ENCODE data around the gene RBMY1B.
"Not testable (repeated sequence)": the region's sequence is repeated elsewhere in the genome, so short reads cannot be mapped to it uniquely, and the experiment has no call there.

The RBMY1B gene

GRCh38 chrY:21511038-21511437 is at the start of gene RBMY1B:
TSS of gene RBMY1B (plus strand) at chrY:21511338. CDS start at chrY:21513351, 2,013 bp downstream.
- FAIRE-seq, result not testable (repeated sequence)

- not testable (repeated sequence) for FAIRE-seq
Measured at GRCh38 chrY:21462915-21463314, 48.2 kb upstream of the RBMY1B start.

- no peak for FAIRE-seq
Measured at GRCh38 chrY:21482967-21483366, 28.2 kb upstream of the RBMY1B start.

GRCh38 chrY:21534579-21534978 is 23.4 kb downstream of the RBMY1B start, which contains the start of gene RBMY1A1:
TSS of gene RBMY1A1 (plus strand) at chrY:21534879. CDS start at chrY:21536892, 2,013 bp downstream.
- not testable (repeated sequence) for FAIRE-seq

- FAIRE-seq, result not testable (repeated sequence)
Measured at GRCh38 chrY:21559316-21559984, 48.3 kb downstream of the RBMY1B start.
